ENCODE results near the gene IGF2.

The IGF2 gene

GRCh38 chr11:2093575-2094353 is 45.4 kb downstream of the IGF2 start:
- DNase-seq (ENCODE audit: low spot score) (no peak), FAIRE-seq (no peak)

GRCh38 chr11:2092956-2093412 is 46.2 kb downstream of the IGF2 start:
- peak; percentile 57 for FAIRE-seq
- peak; percentile 69 for DNase-seq (ENCODE audit: low spot score)

DNA sequence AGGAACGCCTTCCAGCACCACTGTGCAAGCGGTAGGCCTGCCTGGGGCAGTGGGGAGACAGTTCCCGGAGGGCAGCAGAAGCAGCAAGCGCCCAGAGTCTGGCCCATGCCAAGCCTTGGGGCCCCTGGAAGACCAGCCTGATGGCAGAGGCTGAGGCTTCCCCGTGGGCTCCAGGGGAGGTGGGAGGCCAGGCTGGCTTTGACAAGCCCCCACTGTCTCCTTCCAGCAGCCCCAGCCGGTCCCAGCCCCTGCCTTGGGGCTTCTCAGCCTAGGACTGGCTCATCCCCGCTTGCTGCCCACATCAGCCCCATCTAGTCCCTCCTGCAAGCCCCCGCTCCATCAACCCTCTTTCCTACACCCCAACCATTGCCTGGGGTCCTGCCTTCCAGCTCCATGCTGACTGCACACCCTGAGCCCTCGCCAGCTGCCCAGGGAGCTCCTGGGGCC is 46.7 kb downstream of the IGF2 start:
- FAIRE-seq (no peak), DNase-seq (ENCODE audit: low spot score) (no peak)

DNA sequence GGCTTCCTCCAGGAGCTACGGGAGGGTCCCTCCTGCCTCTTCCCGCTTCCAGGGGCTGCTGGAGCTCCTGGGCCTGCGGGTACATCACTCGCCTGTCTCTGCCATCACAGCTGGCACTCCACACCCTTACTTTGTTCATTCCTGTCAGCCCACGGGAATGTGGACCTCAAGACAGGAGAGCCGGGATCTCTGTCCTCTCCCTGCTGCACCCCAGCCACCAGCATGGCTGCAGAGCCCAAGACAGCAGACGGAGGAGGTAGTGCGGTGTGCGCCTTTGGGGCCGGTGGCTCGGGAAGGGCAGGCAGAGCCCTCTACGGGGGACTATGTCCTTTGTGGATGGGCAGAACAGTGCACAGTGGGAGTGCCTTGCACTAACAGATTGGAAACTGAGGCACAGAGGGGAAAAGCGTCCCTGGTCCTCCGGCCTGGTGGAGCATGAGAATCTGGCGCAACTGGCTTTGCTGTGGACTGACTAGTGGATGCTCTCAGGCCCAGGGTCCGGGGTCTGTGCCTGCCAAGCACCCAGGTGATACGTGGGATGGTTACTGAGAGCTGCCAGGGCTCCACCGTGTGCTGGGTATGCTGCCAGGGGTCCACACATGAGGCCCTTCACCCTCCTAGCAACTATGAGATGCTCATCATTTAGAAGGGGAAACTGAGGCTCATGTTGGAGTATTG is 47.3 kb downstream of the IGF2 start:
- FAIRE-seq (no peak), DNase-seq (ENCODE audit: low spot score) (no peak)

- DNase-seq (ENCODE audit: low spot score) (no peak), FAIRE-seq (no peak)
These were observed 48.0 kb downstream of the IGF2 start for GRCh38 chr11:2091112-2091746.

- no peak for DNase-seq (ENCODE audit: low spot score)
- FAIRE-seq, result no peak
These were observed 48.7 kb downstream of the IGF2 start for GRCh38 chr11:2090172-2091111.

DNA sequence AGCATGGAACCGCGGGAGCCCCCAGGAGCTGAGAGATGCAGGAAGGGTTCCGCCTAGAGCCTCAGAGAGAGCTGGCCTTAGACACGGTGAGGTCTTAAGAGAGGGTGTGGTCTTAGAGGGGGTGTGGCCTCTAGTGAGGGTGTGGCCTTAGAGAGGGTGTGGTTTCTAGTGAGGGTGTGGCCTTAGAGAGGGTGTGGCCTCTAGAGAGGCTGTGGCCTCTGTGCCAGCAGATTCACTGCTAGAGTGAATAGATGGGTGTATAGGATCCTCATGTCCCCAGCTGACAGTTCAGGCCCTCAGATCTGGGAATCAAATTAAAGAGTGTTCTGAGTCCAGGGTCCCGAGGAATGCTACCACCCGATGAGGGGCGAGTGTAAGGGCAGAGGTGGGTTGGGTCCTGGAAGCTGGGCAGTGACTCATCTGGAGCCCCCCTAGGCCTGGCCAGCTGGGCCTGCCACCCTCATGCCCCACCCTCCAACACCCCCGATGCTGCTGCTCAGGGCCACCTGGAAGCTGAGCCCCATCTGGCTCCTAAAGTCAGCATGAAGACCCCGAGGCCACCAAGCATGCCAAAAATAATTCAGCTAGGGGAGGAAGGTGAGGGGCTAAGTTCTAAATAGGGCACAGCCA is 49.5 kb downstream of the IGF2 start:
- FAIRE-seq, result no peak
- no peak for DNase-seq (ENCODE audit: low spot score)

- no peak for DNase-seq (ENCODE audit: low spot score)
- FAIRE-seq, result no peak
These were observed 50.2 kb downstream of the IGF2 start for GRCh38 chr11:2088746-2089535.

GRCh38 chr11:2088284-2088683 is 50.9 kb downstream of the IGF2 start:
- DNase-seq (ENCODE audit: low spot score) (no peak), FAIRE-seq (no peak)

GRCh38 chr11:2086239-2087040 is 52.7 kb downstream of the IGF2 start:
- FAIRE-seq, result no peak
- no peak for DNase-seq (ENCODE audit: low spot score)

DNA sequence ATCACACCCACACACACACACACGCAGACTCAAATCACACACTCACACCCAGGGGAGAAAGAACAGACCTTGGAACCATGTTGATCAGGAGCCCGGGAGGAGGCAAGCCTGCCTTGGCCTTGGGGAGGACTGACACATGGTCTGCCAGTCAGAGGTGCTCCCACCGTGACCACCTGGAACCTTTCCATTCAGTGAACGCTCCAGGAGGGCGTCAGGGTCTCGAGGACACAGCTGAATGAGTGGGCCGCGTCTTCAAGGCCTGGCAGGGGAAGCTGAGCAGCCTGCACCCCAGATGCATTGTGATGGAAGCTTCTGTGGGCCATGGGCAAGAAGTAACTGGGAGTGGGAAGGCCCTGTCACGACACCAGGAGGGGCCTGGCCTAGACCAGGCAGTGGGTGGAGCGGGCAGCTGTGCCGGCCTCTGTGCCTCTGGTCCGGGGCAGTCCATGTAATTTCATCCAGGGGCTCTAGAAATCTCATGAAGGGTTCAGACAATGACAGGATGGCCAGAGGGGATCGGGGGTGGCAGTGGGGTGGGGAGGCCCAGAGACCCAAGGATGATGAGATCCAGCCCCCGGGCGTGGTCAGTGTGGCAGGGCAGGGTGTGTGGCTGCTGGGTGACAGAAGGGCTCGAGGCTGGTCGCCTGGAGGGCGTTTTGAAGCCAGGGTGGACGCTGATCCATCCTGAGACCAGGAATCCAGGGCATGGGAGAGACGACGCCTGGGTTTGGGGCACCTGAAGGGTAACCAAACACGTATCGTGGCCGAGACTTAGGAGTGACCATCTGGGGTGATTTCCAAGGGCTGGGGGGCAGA is 53.7 kb downstream of the IGF2 start:
- DNase-seq (ENCODE audit: low spot score) (no peak), FAIRE-seq (no peak)

GRCh38 chr11:2084721-2085120 is 54.5 kb downstream of the IGF2 start:
- DNase-seq (ENCODE audit: low spot score) (no peak), FAIRE-seq (no peak)

All from RCC 7860 (cell line).